ENCODE data around the gene MEPCE. TPM values are rescaled to one million over a fixed set of nuclear protein-coding genes. Genes with fewer than 3 reads are reported as not detected.

Gene MEPCE
- total and polyA plus RNA-seq, 2 experiments from 2014 or later = 10.0 to 32.6 TPM

GRCh38 chr7:100475549-100475948, 45.9 kb downstream of the MEPCE start:
- no peak overlapping the region for H3K27ac Mint-ChIP-seq

More at GRCh38 chr7:100475549-100475948, 45.9 kb downstream of the MEPCE start:
- Histone ChIP-seq H3K36me3 (ENCODE audit: insufficient read depth) (no peaks in the 10 kb centered on the region; the same call in 1 of the 2 replicates), H3K4me1 (ENCODE audit: insufficient read depth) (peaks cover 17% of the 10 kb centered on the region), H3K27ac (ENCODE audit: low read depth) (no peak overlapping the region), H3K4me3 (peak overlapping the region; percentile 32; the same call in 1 of the 2 replicates), H3K4me2 (peak overlapping the region; percentile 65), H3K27me3 (ENCODE audit: insufficient read depth) (no peaks in the 10 kb centered on the region), H3K9me2 (ENCODE audit: insufficient read depth) (no peaks in the 10 kb centered on the region), H3F3A (replicated peaks; ENCODE audit: low read depth) (no peaks in the 10 kb centered on the region; the same call in 1 of the 2 replicates), H4K20me1 (replicated peaks; ENCODE audit: insufficient read depth) (peaks cover 3% of the 10 kb centered on the region; the same call in 1 of the 2 replicates), H3K79me2 (replicated peaks; ENCODE audit: insufficient read depth) (no peaks in the 10 kb centered on the region; the same call in 1 of the 2 replicates), H2AFZ (no peak overlapping the region)
- TF ChIP-seq CREB1 (CRISPR knock-in tag; IDR thresholded peaks at IDR 0.05; ENCODE audit: low read depth) (no peak), ETS1 (IDR thresholded peaks at IDR 0.05) (no peak), CTCF (conservative IDR thresholded peaks at IDR 0.05; ENCODE audit: low read depth in 2 of 2) (no peak), POLR2AphosphoS5 (IDR thresholded peaks at IDR 0.05; ENCODE audit: low read depth) (no peak), ZNF331 (CRISPR knock-in tag; IDR thresholded peaks at IDR 0.05; ENCODE audit: low read depth) (no peak), ZNF462 (CRISPR knock-in tag; IDR thresholded peaks at IDR 0.05) (no peak), STAT1 (IDR thresholded peaks at IDR 0.05; ENCODE audit: unreplicated experiment) (no peak), EZH2 (IDR thresholded peaks at IDR 0.05; ENCODE audit: low read depth, unreplicated experiment) (no peak), ZNF114 (CRISPR knock-in tag; IDR thresholded peaks at IDR 0.05) (no peak), NANOG (IDR thresholded peaks at IDR 0.05; ENCODE audit: borderline replicate concordance) (no peak), JUNB (IDR thresholded peaks at IDR 0.05; ENCODE audit: unreplicated experiment) (no peak), REST (IDR thresholded peaks at IDR 0.05; ENCODE audit: unreplicated experiment) (no peak), EZH2phosphoT487 (IDR thresholded peaks at IDR 0.05; ENCODE audit: unreplicated experiment) (no peak)
- peaks cover 5% of the 10 kb centered on the region; the same call in 2 of the 3 replicates for H3K36me3 Mint-ChIP-seq (ENCODE audit: low read depth)
- H3K4me3 Mint-ChIP-seq = peak overlapping the region; percentile 28; the same call in 1 of the 3 replicates
- H3K4me1 Mint-ChIP-seq = peaks cover 28% of the 10 kb centered on the region
- peaks cover 12% of the 10 kb centered on the region for H3K27me3 Mint-ChIP-seq (ENCODE audit: insufficient read depth, low read depth, poor library complexity)
- no peak for DNase-seq (ENCODE audit: low spot score)
- no peak for ATAC-seq
- no peaks in the 10 kb centered on the region; the same call in 2 of the 3 replicates for H3K9me3 Mint-ChIP-seq

Data from GM23338 (cell line).